SK-N-MC (cell line): ENCODE data around the gene VASH2.
"Not testable (repeated sequence)": the region's sequence is repeated elsewhere in the genome, so short reads cannot be mapped to it uniquely, and the experiment has no call there.

Experiments
- EZH2 ChIP-seq: fragments of 200-600 bp; sonication (generic); IDR thresholded peaks from one replicate; pipeline ENCODE4 v1.6.1; 2017; ENCODE audit warnings: antibody characterized with exemption
- POLR2AphosphoS5 ChIP-seq: IDR thresholded peaks from 2 replicates; pipeline ENCODE4 v1.6.1; 2012; ENCODE audit warnings: mild to moderate bottlenecking, low read depth, low read length, borderline replicate concordance

DNA sequence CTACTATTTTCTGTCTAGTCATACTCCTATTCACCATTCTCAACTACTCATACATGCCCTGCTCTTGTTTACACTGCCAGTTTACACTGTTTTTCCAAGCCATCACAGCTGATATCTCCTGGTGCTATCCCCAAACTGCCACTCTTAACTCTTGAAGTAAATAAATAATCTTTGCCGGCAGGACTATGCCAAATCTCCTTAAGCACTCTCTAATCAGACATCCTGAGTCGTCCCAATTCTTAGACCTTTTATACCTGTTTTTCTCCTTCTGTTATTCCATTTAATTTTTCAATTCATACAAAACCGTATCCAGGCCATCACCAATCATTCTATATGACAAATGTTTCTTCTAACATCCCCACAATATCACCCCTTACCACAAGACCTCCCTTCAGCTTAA is 36.7 kb upstream of the VASH2 start:
- not testable (repeated sequence) for TF ChIP-seq EZH2, POLR2AphosphoS5
